SK-N-SH (cell line): ENCODE measurements around the gene GFM1. TPM values are rescaled to one million over a fixed set of nuclear protein-coding genes. Genes with fewer than 3 reads are reported as not detected.

Experiments
- CTCF ChIA-PET: fragments of 300-600, 350-600 bp; formaldehyde crosslinking; extraction: SDS; loops from one replicate; lab custom pipeline; 2021; lab: Yijun Ruan, JAX
- POLR2A ChIA-PET: fragments of 350-600 bp; sonication (Branson Sonifier 250); formaldehyde crosslinking; extraction: SDS; loops from one replicate; lab custom pipeline; 2020; ENCODE audit warnings: antibody characterized with exemption, inconsistent platforms; lab: Yijun Ruan, JAX
- DNase-seq: peaks from one replicate; pipeline ENCODE4 v3.0.0; 2012
- H2AFZ ChIP-seq: fragments of 200-600 bp; sonication (generic); 2 replicates; pipeline ENCODE4 v1.8.1; 2016; ENCODE audit warnings: antibody characterized with exemption, mild to moderate bottlenecking, low read depth
- H3F3A ChIP-seq: fragments of 200-600 bp; sonication (generic); replicated peaks from 2 replicates; pipeline ENCODE3; 2016; ENCODE audit warnings: antibody characterized with exemption, mild to moderate bottlenecking; ENCODE audit not compliant: insufficient read depth
- H3K27ac ChIP-seq, 2 experiments: fragments of 200-500 bp in 1 of 2; fragments of 200-600 bp in 1 of 2; sonication (Bioruptor generic) in 1 of 2; sonication (generic), shearing (Covaris generic) in 1 of 2; 2 replicates each; pipeline versions ENCODE4 v1.5.1 to v1.6.1; 2014 to 2016; ENCODE audit warnings: low read depth in 2 of 2, inconsistent platforms in 1 of 2, low read length in 1 of 2, mild to moderate bottlenecking in 1 of 2, mixed read lengths in 1 of 2
- H3K27me3 ChIP-seq: fragments of 200-600 bp; sonication (generic), shearing (Covaris generic); 2 replicates; pipeline ENCODE4 v1.6.1; 2016; ENCODE audit warnings: mixed run types; ENCODE audit not compliant: insufficient read depth
- H3K36me3 ChIP-seq, 2 experiments: fragments of 200-500 bp in 1 of 2; fragments of 200-600 bp in 1 of 2; sonication (Bioruptor generic) in 1 of 2; sonication (generic) in 1 of 2; replicated peaks in 1 of 2; 2 replicates each; pipeline versions ENCODE3 to v1.5.1; 2014 to 2016; ENCODE audit warnings: low read length in 1 of 2, mild to moderate bottlenecking in 1 of 2; ENCODE audit not compliant: insufficient read depth in 2 of 2, control insufficient read depth in 1 of 2
- H3K4me1 ChIP-seq, 2 experiments: fragments of 200-500 bp in 1 of 2; fragments of 200-600 bp in 1 of 2; sonication (Bioruptor generic) in 1 of 2; sonication (generic), shearing (Covaris generic) in 1 of 2; 2 replicates each; pipeline versions ENCODE4 v1.5.1 to v1.6.1; 2014 to 2016; ENCODE audit warnings: low read depth in 1 of 2, low read length in 1 of 2, mixed run types in 1 of 2; ENCODE audit not compliant: insufficient read depth in 2 of 2, control insufficient read depth in 1 of 2
- H3K4me2 ChIP-seq: fragments of 200-600 bp; sonication (generic), shearing (Covaris generic); 2 replicates; pipeline ENCODE4 v1.6.1; 2017; ENCODE audit warnings: mixed run types
- H3K4me3 ChIP-seq, 2 experiments: fragments of 200-500 bp in 1 of 2; fragments of 200-600 bp in 1 of 2; sonication (Bioruptor generic) in 1 of 2; sonication (generic), shearing (Covaris generic) in 1 of 2; 2 replicates each; pipeline versions ENCODE4 v1.5.1 to v1.8.1; 2014 to 2016; ENCODE audit warnings: low read depth in 2 of 2, inconsistent platforms in 1 of 2, low read length in 1 of 2, mild to moderate bottlenecking in 1 of 2, mixed read lengths in 1 of 2, moderate library complexity in 1 of 2
- H3K79me2 ChIP-seq: fragments of 200-600 bp; sonication (generic); 2 replicates; pipeline ENCODE4 v1.8.1; 2017; ENCODE audit warnings: mild to moderate bottlenecking; ENCODE audit not compliant: insufficient read depth
- H3K9ac ChIP-seq: fragments of 200-600 bp; sonication (generic); 2 replicates; pipeline ENCODE4 v1.6.1; 2017; ENCODE audit warnings: mixed run types
- H3K9me2 ChIP-seq: fragments of 200-600 bp; sonication (generic); 2 replicates; pipeline ENCODE4 v1.6.1; 2017; ENCODE audit warnings: mixed run types
- H3K9me3 ChIP-seq: fragments of 200-600 bp; sonication (generic); 2 replicates; pipeline ENCODE4 v1.6.1; 2017; ENCODE audit warnings: mixed run types, mild to moderate bottlenecking, moderate library complexity
- H4K20me1 ChIP-seq: fragments of 200-600 bp; sonication (generic); 2 replicates; pipeline ENCODE4 v1.6.1; 2017; ENCODE audit warnings: mild to moderate bottlenecking, mixed run types; ENCODE audit not compliant: insufficient read depth
- CHD2 ChIP-seq: fragments of 150-350 bp; IDR thresholded peaks from 2 replicates; pipeline ENCODE4 v1.6.1; 2018; ENCODE audit warnings: low read length; ENCODE audit not compliant: partially characterized antibody
- EP300 ChIP-seq, 2 experiments: IDR thresholded peaks; 2 replicates each; pipeline versions ENCODE4 v1.4.0 to v1.6.1; 2012; ENCODE audit warnings: borderline replicate concordance in 1 of 2, low read depth in 1 of 2, low read length in 1 of 2
- EZH2phosphoT487 ChIP-seq: fragments of 200-600 bp; sonication (generic); IDR thresholded peaks from 2 replicates; pipeline ENCODE4 v1.6.1; 2017; ENCODE audit warnings: low read depth, mixed run types, mild to moderate bottlenecking, antibody characterized with exemption, moderate library complexity, borderline replicate concordance
- GABPA ChIP-seq: IDR thresholded peaks from 2 replicates; pipeline ENCODE4 v1.4.0; 2012; ENCODE audit warnings: low read depth, mild to moderate bottlenecking
- JUND ChIP-seq: IDR thresholded peaks from 2 replicates; pipeline ENCODE4 v1.4.0; 2012
- MXI1 ChIP-seq: IDR thresholded peaks from 2 replicates; pipeline ENCODE4 v1.6.1; 2012; ENCODE audit warnings: mild to moderate bottlenecking, low read depth, low read length, improper control_type of control experiment
- NFIC ChIP-seq: IDR thresholded peaks from 2 replicates; pipeline ENCODE4 v1.4.0; 2012; ENCODE audit warnings: borderline replicate concordance
- NRF1 ChIP-seq: IDR thresholded peaks from 2 replicates; pipeline ENCODE4 v1.6.1; 2012; ENCODE audit warnings: low read depth, mild to moderate bottlenecking, low read length
- POLR2AphosphoS5 ChIP-seq: IDR thresholded peaks from 2 replicates; pipeline ENCODE4 v1.6.1; 2012; ENCODE audit warnings: low read depth, low read length
- RAD21 ChIP-seq: IDR thresholded peaks from 2 replicates; pipeline ENCODE4 v1.6.1; 2012; ENCODE audit warnings: mild to moderate bottlenecking, low read length
- RFX5 ChIP-seq: IDR thresholded peaks from 2 replicates; pipeline ENCODE4 v1.6.1; 2012; ENCODE audit warnings: mild to moderate bottlenecking, improper control_type of control experiment, low read length
- SIN3A ChIP-seq: IDR thresholded peaks from 2 replicates; pipeline ENCODE4 v1.6.1; 2012; ENCODE audit warnings: low read depth, mild to moderate bottlenecking, low read length, moderate library complexity, borderline replicate concordance
- SMC3 ChIP-seq: IDR thresholded peaks from 2 replicates; pipeline ENCODE4 v1.6.1; 2012; ENCODE audit warnings: low read depth, low read length, improper control_type of control experiment
- TAF1 ChIP-seq: IDR thresholded peaks from 2 replicates; pipeline ENCODE4 v1.6.1; 2012; ENCODE audit warnings: low read depth, mild to moderate bottlenecking, low read length, moderate library complexity, borderline replicate concordance
- TCF12 ChIP-seq: IDR thresholded peaks from 2 replicates; pipeline ENCODE4 v1.4.0; 2012
- YY1 ChIP-seq: IDR thresholded peaks from 2 replicates; pipeline ENCODE4 v1.4.0; 2012; ENCODE audit warnings: low read depth, mild to moderate bottlenecking
- WGBS: methylation state at CpG from one replicate; pipeline ENCODE4 v1.1.6; 2017; ENCODE audit warnings: low lambda C conversion rate; 5-methylcytosine and 5-hydroxymethylcytosine counted together
- polyA plus RNA-seq, 3 experiments: library from polyadenylated mRNA; depleted of rRNA; stranded (reverse); fragments of >200 nt; gene quantifications; 2 replicates each; pipeline ENCODE4 v1.2.3, GENCODE V29; 2012
- TF ChIP-seq, protein P1 (sequence below): IDR thresholded peaks from 2 replicates; pipeline ENCODE4 v1.4.0; 2012; ENCODE audit warnings: low read depth, borderline replicate concordance
- TF ChIP-seq, protein P2 (sequence below): IDR thresholded peaks from 2 replicates; pipeline ENCODE4 v1.6.1; 2012; ENCODE audit warnings: mild to moderate bottlenecking, low read depth, low read length, moderate library complexity
- TF ChIP-seq, protein P3 (sequence below): IDR thresholded peaks from 2 replicates; pipeline ENCODE4 v1.4.0; 2012; ENCODE audit warnings: low read depth
- TF ChIP-seq, protein P4 (sequence below): fragments of 150-350 bp; IDR thresholded peaks from 2 replicates; pipeline ENCODE4 v1.6.1; 2016; ENCODE audit warnings: mild to moderate bottlenecking, low read depth, low read length
- TF ChIP-seq, protein P5 (sequence below): IDR thresholded peaks from 2 replicates; pipeline ENCODE4; 2012

Gene GFM1
- polyA plus RNA-seq, 1 of the 3 experiments (the other 2 are of a cell fraction): 25.2 TPM

DNA sequence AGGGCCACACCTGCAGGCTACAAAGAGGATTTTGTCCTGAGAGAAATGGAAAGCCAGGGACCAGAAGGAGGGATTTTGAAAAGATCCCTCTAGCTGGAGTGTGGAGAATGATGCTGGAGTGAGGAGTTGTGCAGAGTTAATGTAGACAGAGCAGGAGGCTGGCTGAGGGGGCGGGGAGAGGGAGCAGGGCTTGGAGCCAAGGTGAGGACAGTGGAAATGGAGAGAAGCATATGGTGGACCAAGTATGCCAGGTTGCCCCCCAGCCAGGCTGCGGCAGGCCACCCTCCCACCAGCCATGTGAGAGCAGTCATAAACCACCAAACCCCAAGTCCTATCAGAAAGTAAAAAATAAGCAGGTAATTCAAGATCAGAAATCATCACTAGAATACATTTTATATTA is 73.2 kb downstream of the GFM1 start:
- CTCF ChIA-PET: interaction anchor here (1.8 to 2.9 kb wide), 3 partner anchors 11 to 72 kb away, joined by 6 to 16 read pairs (median 11); no protein-coding TSS in a partner anchor
- Histone ChIP-seq H3K9me3 (no peaks in the 10 kb centered on the region), H3K27me3 (no peaks in the 10 kb centered on the region), H3K4me3 (no peak overlapping the region), H4K20me1 (no peaks in the 10 kb centered on the region), H3K9me2 (no peaks in the 10 kb centered on the region), H2AFZ (no peak overlapping the region), H3K9ac (no peak overlapping the region), H3K4me2 (peak overlapping the region; percentile 5), H3K27ac (no peak overlapping the region), H3K4me1 (peaks cover 6 to 26% of the 10 kb centered on the region in 2 experiments), H3K36me3 (peaks cover 0 to 6% of the 10 kb centered on the region in 2 experiments), H3K79me2 (no peaks in the 10 kb centered on the region), H3F3A (peaks cover 10% of the 10 kb centered on the region)
- DNase-seq: no peak
- POLR2A ChIA-PET: no interaction called here
- TF ChIP-seq POLR2AphosphoS5 (no peak), JUND (no peak), RFX5 (no peak)
- 96% methylated on average over 2 of the region's 2 CpGs for WGBS

DNA sequence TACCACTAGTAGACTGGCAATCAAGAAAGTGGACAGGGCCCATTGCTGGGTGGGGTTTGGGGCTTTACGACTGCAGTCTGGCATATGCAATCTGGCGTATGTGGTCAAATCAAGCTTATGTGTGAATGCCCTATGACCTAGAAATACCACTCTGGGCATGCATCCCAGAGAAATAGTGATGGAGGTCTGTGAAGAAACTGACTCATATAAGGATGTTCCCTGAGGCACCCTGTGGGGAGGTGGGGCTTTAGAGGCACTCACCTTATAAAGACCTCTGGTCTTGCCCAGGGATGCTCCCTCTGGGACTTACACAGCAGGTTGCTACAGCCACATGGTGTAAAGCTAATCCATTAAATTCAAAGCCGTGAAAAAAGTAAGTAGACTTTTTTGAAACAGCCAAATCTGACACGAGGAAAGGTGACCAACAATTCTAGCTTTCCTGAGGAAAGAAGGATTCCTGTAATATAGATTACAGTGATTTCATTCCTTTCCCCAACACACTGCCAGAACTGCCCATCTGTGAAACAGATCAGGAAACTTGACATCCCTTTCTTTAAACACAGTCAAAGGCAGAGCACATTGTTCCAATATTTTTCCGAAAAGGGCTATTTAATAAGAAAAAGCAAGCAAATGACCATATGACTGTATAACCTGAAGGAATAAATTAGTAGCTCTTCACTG is 74.3 kb downstream of the GFM1 start:
- Histone ChIP-seq H3K9me3 (no peaks in the 10 kb centered on the region), H3K9ac (no peak overlapping the region), H3K4me2 (0 out of 2 replicates have a peak overlapping the region, but pooled peaks have one; percentile 2), H3F3A (peaks cover 10% of the 10 kb centered on the region), H3K4me3 (no peak overlapping the region), H4K20me1 (no peaks in the 10 kb centered on the region), H3K79me2 (no peaks in the 10 kb centered on the region), H3K27me3 (no peaks in the 10 kb centered on the region), H3K9me2 (no peaks in the 10 kb centered on the region), H3K27ac (peak overlapping the region in 1 of 2 experiments; percentile 6; a peak in 1 of 4 replicates), H3K36me3 (peaks cover 0 to 3% of the 10 kb centered on the region in 2 experiments), H3K4me1 (peaks cover 12 to 29% of the 10 kb centered on the region in 2 experiments; a peak in 3 of 4 replicates), H2AFZ (no peak overlapping the region)
- CTCF ChIA-PET: interaction anchor here (0.9 to 2.9 kb wide), 4 partner anchors 10 to 73 kb away, joined by 3 to 16 read pairs (median 8); no protein-coding TSS in a partner anchor
- WGBS: 79% methylated on average over 5 of the region's 5 CpGs
- POLR2A ChIA-PET: no interaction called here
- DNase-seq: no peak
- TF ChIP-seq, protein P1, sequence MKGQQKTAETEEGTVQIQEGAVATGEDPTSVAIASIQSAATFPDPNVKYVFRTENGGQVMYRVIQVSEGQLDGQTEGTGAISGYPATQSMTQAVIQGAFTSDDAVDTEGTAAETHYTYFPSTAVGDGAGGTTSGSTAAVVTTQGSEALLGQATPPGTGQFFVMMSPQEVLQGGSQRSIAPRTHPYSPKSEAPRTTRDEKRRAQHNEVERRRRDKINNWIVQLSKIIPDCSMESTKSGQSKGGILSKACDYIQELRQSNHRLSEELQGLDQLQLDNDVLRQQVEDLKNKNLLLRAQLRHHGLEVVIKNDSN: no peak
- TF ChIP-seq EP300 (IDR thresholded peaks at IDR 0.05; ENCODE audit: borderline replicate concordance in 1 of 2, low read depth in 1 of 2, low read length in 1 of 2) (peak in 1 of 2 experiments; percentile 22; a peak in 1 of 4 replicates), RAD21 (no peak), CHD2 (no peak), POLR2AphosphoS5 (no peak), SMC3 (no peak), EZH2phosphoT487 (no peak), GABPA (no peak), MXI1 (no peak), NFIC (peak; percentile 78), NRF1 (no peak), TCF12 (peak; percentile 67), TAF1 (no peak), SIN3A (no peak), YY1 (no peak)
- TF ChIP-seq, protein P2, sequence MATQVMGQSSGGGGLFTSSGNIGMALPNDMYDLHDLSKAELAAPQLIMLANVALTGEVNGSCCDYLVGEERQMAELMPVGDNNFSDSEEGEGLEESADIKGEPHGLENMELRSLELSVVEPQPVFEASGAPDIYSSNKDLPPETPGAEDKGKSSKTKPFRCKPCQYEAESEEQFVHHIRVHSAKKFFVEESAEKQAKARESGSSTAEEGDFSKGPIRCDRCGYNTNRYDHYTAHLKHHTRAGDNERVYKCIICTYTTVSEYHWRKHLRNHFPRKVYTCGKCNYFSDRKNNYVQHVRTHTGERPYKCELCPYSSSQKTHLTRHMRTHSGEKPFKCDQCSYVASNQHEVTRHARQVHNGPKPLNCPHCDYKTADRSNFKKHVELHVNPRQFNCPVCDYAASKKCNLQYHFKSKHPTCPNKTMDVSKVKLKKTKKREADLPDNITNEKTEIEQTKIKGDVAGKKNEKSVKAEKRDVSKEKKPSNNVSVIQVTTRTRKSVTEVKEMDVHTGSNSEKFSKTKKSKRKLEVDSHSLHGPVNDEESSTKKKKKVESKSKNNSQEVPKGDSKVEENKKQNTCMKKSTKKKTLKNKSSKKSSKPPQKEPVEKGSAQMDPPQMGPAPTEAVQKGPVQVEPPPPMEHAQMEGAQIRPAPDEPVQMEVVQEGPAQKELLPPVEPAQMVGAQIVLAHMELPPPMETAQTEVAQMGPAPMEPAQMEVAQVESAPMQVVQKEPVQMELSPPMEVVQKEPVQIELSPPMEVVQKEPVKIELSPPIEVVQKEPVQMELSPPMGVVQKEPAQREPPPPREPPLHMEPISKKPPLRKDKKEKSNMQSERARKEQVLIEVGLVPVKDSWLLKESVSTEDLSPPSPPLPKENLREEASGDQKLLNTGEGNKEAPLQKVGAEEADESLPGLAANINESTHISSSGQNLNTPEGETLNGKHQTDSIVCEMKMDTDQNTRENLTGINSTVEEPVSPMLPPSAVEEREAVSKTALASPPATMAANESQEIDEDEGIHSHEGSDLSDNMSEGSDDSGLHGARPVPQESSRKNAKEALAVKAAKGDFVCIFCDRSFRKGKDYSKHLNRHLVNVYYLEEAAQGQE: no peak
- TF ChIP-seq, protein P3, sequence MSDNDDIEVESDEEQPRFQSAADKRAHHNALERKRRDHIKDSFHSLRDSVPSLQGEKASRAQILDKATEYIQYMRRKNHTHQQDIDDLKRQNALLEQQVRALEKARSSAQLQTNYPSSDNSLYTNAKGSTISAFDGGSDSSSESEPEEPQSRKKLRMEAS: no peak
- TF ChIP-seq, protein P4, sequence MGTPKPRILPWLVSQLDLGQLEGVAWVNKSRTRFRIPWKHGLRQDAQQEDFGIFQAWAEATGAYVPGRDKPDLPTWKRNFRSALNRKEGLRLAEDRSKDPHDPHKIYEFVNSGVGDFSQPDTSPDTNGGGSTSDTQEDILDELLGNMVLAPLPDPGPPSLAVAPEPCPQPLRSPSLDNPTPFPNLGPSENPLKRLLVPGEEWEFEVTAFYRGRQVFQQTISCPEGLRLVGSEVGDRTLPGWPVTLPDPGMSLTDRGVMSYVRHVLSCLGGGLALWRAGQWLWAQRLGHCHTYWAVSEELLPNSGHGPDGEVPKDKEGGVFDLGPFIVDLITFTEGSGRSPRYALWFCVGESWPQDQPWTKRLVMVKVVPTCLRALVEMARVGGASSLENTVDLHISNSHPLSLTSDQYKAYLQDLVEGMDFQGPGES: no peak
- TF ChIP-seq, protein P5, sequence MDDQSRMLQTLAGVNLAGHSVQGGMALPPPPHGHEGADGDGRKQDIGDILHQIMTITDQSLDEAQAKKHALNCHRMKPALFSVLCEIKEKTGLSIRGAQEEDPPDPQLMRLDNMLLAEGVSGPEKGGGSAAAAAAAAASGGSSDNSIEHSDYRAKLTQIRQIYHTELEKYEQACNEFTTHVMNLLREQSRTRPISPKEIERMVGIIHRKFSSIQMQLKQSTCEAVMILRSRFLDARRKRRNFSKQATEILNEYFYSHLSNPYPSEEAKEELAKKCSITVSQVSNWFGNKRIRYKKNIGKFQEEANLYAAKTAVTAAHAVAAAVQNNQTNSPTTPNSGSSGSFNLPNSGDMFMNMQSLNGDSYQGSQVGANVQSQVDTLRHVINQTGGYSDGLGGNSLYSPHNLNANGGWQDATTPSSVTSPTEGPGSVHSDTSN: peak; percentile 57; the same call in 1 of the 2 replicates
